Endothelial cell of umbilical vein (primary cell): ENCODE data around the gene RNF5. TPM values are rescaled to one million over a fixed set of nuclear protein-coding genes. Genes with fewer than 3 reads are reported as not detected.

Source experiments
- BruUV-seq: library from RNA; stranded (reverse); fragments of 400-500 nt; replicated peaks from 2 replicates; lab custom pipeline; 2021; lab: Mats Ljungman, UMichigan
- CTCF ChIA-PET: fragments of 300-600, 350-600 bp; sonication (Branson Sonifier 250); formaldehyde crosslinking; loops from one replicate; lab custom pipeline; 2021; ENCODE audit warnings: antibody characterized with exemption, inconsistent platforms; lab: Charles Lee
- POLR2A ChIA-PET: fragments of 300-600, 350-600 bp; sonication (Branson Sonifier 250); formaldehyde crosslinking; loops from one replicate; lab custom pipeline; 2021; ENCODE audit warnings: antibody characterized with exemption, inconsistent platforms; lab: Charles Lee
- DNase-seq: peaks from one replicate; pipeline ENCODE4 v3.0.0-alpha.2; 2011; ENCODE audit warnings: low read depth, low spot score
- FAIRE-seq: peaks from 2 replicates; lab custom pipeline; 2011; peaks lifted over from hg19 to GRCh38; lab: Jason Lieb, UNC
- H2AFZ ChIP-seq: 2 replicates; pipeline ENCODE4 v1.6.0; 2012; ENCODE audit warnings: low read depth, low read length, control low read depth, inconsistent platforms
- H3K27ac ChIP-seq: 2 replicates; pipeline ENCODE4 v1.5.1; 2011; ENCODE audit warnings: low read depth, mild to moderate bottlenecking, control low read depth, low read length, moderate library complexity; ENCODE audit not compliant: insufficient read depth
- H3K27me3 ChIP-seq, 2 experiments: 2 replicates each; pipeline versions ENCODE4 v1.6.0 to v1.6.1; 2011; ENCODE audit warnings: low read length in 2 of 2, mixed read lengths in 1 of 2; ENCODE audit not compliant: control insufficient read depth in 2 of 2, insufficient read depth in 2 of 2
- H3K36me3 ChIP-seq, 2 experiments: 2 replicates in 1 of 2; 3 replicates in 1 of 2; pipeline ENCODE4 v1.5.1; 2011; ENCODE audit warnings: low read length in 2 of 2, mild to moderate bottlenecking in 1 of 2, moderate library complexity in 1 of 2; ENCODE audit not compliant: control insufficient read depth in 2 of 2, insufficient read depth in 2 of 2; ENCODE audit errors: extremely low read depth in 1 of 2
- H3K4me1 ChIP-seq: 3 replicates; pipeline ENCODE4 v1.5.1; 2011; ENCODE audit warnings: mild to moderate bottlenecking, low read length; ENCODE audit not compliant: control insufficient read depth, insufficient read depth; ENCODE audit errors: extremely low read depth
- H3K4me2 ChIP-seq: 2 replicates; pipeline ENCODE4 v1.6.1; 2011; ENCODE audit warnings: low read length, control low read depth, mixed read lengths; ENCODE audit not compliant: insufficient read depth
- H3K4me3 ChIP-seq, 3 experiments: fragments of 200-600 bp in 1 of 3; sonication (generic), shearing (Covaris generic) in 1 of 3; replicated peaks in 1 of 3; 2 replicates each; pipeline ENCODE4 v1.5.1; 2011 to 2016; ENCODE audit warnings: control low read depth in 3 of 3, low read length in 3 of 3, mild to moderate bottlenecking in 2 of 3, inconsistent platforms in 1 of 3, low read depth in 1 of 3, moderate library complexity in 1 of 3; ENCODE audit not compliant: insufficient read depth in 1 of 3
- H3K79me2 ChIP-seq: 2 replicates; pipeline ENCODE4 v1.6.0; 2012; ENCODE audit warnings: low read length, inconsistent platforms; ENCODE audit not compliant: control insufficient read depth, insufficient read depth
- H3K9ac ChIP-seq: replicated peaks from 2 replicates; pipeline ENCODE3; 2011; ENCODE audit warnings: low read length, control low read depth; ENCODE audit not compliant: insufficient read depth; ENCODE audit errors: extremely low read depth
- H3K9me1 ChIP-seq: replicated peaks from 3 replicates; pipeline ENCODE4 v1.6.0; 2011; ENCODE audit warnings: mild to moderate bottlenecking, low read length; ENCODE audit not compliant: control insufficient read depth, insufficient read depth; ENCODE audit errors: extremely low read depth
- H3K9me3 ChIP-seq: replicated peaks from 2 replicates; pipeline ENCODE4 v1.5.1; 2012; ENCODE audit warnings: low read length, inconsistent platforms; ENCODE audit not compliant: control insufficient read depth, insufficient read depth
- H4K20me1 ChIP-seq: replicated peaks from 2 replicates; pipeline ENCODE3; 2011; ENCODE audit warnings: mild to moderate bottlenecking, low read length; ENCODE audit not compliant: control insufficient read depth, insufficient read depth; ENCODE audit errors: extremely low read depth
- EZH2 ChIP-seq: IDR thresholded peaks from 2 replicates; pipeline ENCODE4 v1.6.1; 2012; ENCODE audit warnings: borderline replicate concordance, low read depth, mild to moderate bottlenecking, moderate library complexity, low read length, inconsistent platforms; ENCODE audit not compliant: severe bottlenecking
- FOS ChIP-seq: IDR thresholded peaks from 2 replicates; pipeline ENCODE4 v1.6.1; 2011; ENCODE audit warnings: mild to moderate bottlenecking, low read length, moderate library complexity, borderline replicate concordance; ENCODE audit not compliant: insufficient read depth
- GATA2 ChIP-seq: IDR thresholded peaks from 2 replicates; pipeline ENCODE4 v1.7.0; 2011; ENCODE audit warnings: low read depth, mild to moderate bottlenecking, moderate library complexity, mixed read lengths, low read length; ENCODE audit not compliant: insufficient read length, insufficient read depth
- JUN ChIP-seq: IDR thresholded peaks from 2 replicates; pipeline ENCODE4 v1.6.1; 2011; ENCODE audit warnings: borderline replicate concordance, low read depth; ENCODE audit not compliant: insufficient read length, insufficient read depth
- MYC ChIP-seq: IDR thresholded peaks from one replicate; pipeline ENCODE4 v1.6.1; 2011; ENCODE audit warnings: mild to moderate bottlenecking, low read depth, low read length
- POLR2A ChIP-seq: IDR thresholded peaks from 2 replicates; pipeline ENCODE4 v1.6.1; 2012; ENCODE audit warnings: low read depth, mild to moderate bottlenecking, control low read depth, low read length
- POLR2AphosphoS5 ChIP-seq: IDR thresholded peaks from 2 replicates; pipeline ENCODE4 v1.6.1; 2012; ENCODE audit warnings: low read depth, mild to moderate bottlenecking, control low read depth, low read length, moderate library complexity; ENCODE audit not compliant: insufficient read depth
- dilution Hi-C: fragments of 300-500 bp; cut with MboI; formaldehyde crosslinking; loops from one replicate; pipeline ENCODE4 v1.15.0; 2019; ENCODE audit warnings: low sequenced_read_pairs; ENCODE audit not compliant: extremely low pct_ligation_motif_present
- intact Hi-C: fragments of 100-400 bp; cut with micrococcal nuclease; formaldehyde crosslinking; loops from one replicate; pipeline ENCODE4 v1.10.0; 2022
- polyA plus RNA-seq, 4 experiments: library from polyadenylated mRNA; depleted of rRNA in 3 of 4; stranded (reverse) in 3 of 4; unstranded in 1 of 4; fragments of >200 nt; gene quantifications; 2 replicates each; pipeline versions ENCODE4 v1.2.1 to v1.2.3, GENCODE V29; 2011 to 2012; ENCODE audit warnings: missing spikeins in 1 of 4
- total RNA-seq: library from RNA; stranded (reverse); gene quantifications from 2 replicates; pipeline ENCODE4 v1.2.3, GENCODE V29; 2021
- TF ChIP-seq, protein P1 (sequence below), 2 donors: IDR thresholded peaks; 1 replicate in 1 of 2; 2 replicates in 1 of 2; pipeline ENCODE4 v1.5.1; 2011; ENCODE audit warnings: low read length in 2 of 2, mild to moderate bottlenecking in 2 of 2, moderate library complexity in 2 of 2, control low read depth in 1 of 2, inconsistent platforms in 1 of 2, low read depth in 1 of 2; ENCODE audit not compliant: insufficient read depth in 1 of 2; ENCODE audit errors: extremely low read depth in 1 of 2
- TF ChIP-seq, protein P2 (sequence below): IDR thresholded peaks from 2 replicates; pipeline ENCODE4 v1.6.1; 2011; ENCODE audit not compliant: insufficient read depth, insufficient read length

RNF5 gene
- total and polyA plus RNA-seq, 2 donors (not counting 3 experiments of a cell fraction or from before 2014, with no cell fraction given) = 49.2 to 100 TPM

DNA sequence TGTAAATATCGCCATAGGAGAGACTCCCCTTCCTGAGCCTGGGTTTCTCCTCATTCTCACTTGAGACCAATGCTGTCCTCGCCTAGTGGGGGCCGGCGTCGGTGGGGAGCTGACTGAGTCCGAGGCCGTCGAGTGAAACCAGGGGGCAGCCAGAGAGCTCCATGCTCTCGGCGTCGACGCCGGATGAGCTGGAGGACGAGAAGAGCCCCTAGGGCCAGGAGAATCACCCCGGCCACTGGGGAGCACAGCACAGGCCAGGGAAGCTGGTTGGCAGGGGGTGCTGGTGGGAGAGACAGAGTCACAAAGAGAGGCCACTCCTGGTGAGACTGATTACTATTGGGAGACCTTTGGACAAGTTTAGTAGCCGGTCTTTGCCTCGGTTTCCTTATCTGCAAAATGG lies 20.7 kb downstream of the RNF5 start:
- no peak overlapping the region for H3K27ac ChIP-seq
- TF ChIP-seq, protein P1, sequence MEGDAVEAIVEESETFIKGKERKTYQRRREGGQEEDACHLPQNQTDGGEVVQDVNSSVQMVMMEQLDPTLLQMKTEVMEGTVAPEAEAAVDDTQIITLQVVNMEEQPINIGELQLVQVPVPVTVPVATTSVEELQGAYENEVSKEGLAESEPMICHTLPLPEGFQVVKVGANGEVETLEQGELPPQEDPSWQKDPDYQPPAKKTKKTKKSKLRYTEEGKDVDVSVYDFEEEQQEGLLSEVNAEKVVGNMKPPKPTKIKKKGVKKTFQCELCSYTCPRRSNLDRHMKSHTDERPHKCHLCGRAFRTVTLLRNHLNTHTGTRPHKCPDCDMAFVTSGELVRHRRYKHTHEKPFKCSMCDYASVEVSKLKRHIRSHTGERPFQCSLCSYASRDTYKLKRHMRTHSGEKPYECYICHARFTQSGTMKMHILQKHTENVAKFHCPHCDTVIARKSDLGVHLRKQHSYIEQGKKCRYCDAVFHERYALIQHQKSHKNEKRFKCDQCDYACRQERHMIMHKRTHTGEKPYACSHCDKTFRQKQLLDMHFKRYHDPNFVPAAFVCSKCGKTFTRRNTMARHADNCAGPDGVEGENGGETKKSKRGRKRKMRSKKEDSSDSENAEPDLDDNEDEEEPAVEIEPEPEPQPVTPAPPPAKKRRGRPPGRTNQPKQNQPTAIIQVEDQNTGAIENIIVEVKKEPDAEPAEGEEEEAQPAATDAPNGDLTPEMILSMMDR (IDR thresholded peaks at IDR 0.05; ENCODE audit: extremely low read depth in 1 of 2, insufficient read depth in 1 of 2, low read depth in 1 of 2, low read length in 2 of 2) = no peak
- TF ChIP-seq POLR2A (no peak), EZH2 (no peak), JUN (no peak)
- H3K9ac ChIP-seq = no peak overlapping the region
- H3K36me3 ChIP-seq = peaks cover 4 to 5% of the 10 kb centered on the region in 2 experiments
- DNase-seq (no peak), FAIRE-seq (no peak)
- H3K9me1 ChIP-seq = no peaks in the 10 kb centered on the region
- intact Hi-C loops (loop anchor here (10.0 kb wide), 2 partner anchors 154 to 534 kb away; partner anchors contain the start of genes C6orf47, CSNK2B, GPANK1 and LY6G5B), dilution Hi-C loops (no loop called here)
- no peaks in the 10 kb centered on the region for H3K79me2 ChIP-seq
- ChIA-PET POLR2A (no interaction called here), CTCF (no interaction called here)
- H3K9me3 ChIP-seq = no peaks in the 10 kb centered on the region
- peaks cover 19% of the 10 kb centered on the region for H3K4me1 ChIP-seq
- no TSS peak for BruUV-seq
- no peak overlapping the region for H2AFZ ChIP-seq
- no peak overlapping the region for H3K4me2 ChIP-seq
- no peaks in the 10 kb centered on the region for H3K27me3 ChIP-seq
- no peak overlapping the region for H3K4me3 ChIP-seq
- no peaks in the 10 kb centered on the region for H4K20me1 ChIP-seq

DNA sequence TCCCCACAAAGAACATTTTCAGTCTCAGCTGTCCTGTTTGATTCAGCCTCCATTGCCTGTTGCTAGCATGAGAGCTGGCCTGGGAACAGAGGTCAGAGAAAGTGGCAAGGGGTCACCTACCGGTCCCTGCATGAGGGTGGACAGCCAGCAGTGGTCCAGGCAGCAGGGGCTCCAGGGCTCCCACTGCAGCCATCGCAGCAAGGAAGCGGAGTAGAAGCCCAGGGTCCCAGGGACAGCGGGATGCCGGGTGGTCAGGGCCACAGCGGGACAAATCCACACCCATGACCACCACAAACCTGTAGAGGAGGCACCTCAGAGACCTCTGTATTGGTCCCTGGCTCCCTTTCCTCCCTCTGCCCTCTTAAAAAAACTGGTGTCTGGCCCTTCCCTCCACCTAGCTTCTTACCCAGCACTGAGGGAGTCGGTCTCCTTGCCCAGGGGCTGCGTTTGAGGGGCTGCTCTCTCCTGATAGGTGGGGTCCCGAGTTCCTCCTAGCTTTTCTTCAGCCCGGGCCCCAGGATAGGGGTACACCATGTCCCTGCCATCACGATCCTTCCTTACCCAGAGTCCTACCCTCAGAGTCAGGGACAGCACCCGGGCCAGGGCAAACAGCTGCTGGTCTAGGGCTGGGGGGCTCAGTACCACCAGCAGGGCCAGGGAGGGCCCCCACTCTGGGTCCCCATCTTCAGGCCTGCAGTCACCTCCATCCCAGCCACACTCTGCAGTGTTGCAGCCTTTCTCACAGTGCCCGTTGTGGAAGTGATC lies 22.7 kb downstream of the RNF5 start:
- Histone ChIP-seq H4K20me1 (no peaks in the 10 kb centered on the region), H3K9me3 (no peaks in the 10 kb centered on the region), H3K4me2 (no peak overlapping the region), H3K9ac (no peak overlapping the region), H3K27me3 (no peaks in the 10 kb centered on the region), H3K36me3 (peaks cover 7 to 13% of the 10 kb centered on the region in 2 experiments), H2AFZ (no peak overlapping the region), H3K27ac (no peak overlapping the region), H3K79me2 (no peaks in the 10 kb centered on the region), H3K9me1 (no peaks in the 10 kb centered on the region), H3K4me1 (peaks cover 11% of the 10 kb centered on the region), H3K4me3 (no peak overlapping the region)
- FAIRE-seq (no peak), DNase-seq (no peak)
- POLR2A ChIA-PET = no interaction called here
- intact Hi-C loops = no loop called here
- BruUV-seq = no TSS peak
- CTCF ChIA-PET = no interaction called here
- TF ChIP-seq GATA2 (no peak), MYC (no peak), POLR2AphosphoS5 (no peak), JUN (no peak), FOS (no peak), EZH2 (no peak), POLR2A (no peak)
- TF ChIP-seq, protein P1 (IDR thresholded peaks at IDR 0.05; ENCODE audit: extremely low read depth in 1 of 2, insufficient read depth in 1 of 2, low read depth in 1 of 2, low read length in 2 of 2) = no peak
- TF ChIP-seq, protein P2, sequence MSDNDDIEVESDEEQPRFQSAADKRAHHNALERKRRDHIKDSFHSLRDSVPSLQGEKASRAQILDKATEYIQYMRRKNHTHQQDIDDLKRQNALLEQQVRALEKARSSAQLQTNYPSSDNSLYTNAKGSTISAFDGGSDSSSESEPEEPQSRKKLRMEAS = no peak
- dilution Hi-C loops = no loop called here
